Keratinocyte (primary cell): Measurements from ENCODE around the gene ATP9B.

ENCODE experiments used
- EZH2 ChIP-seq: IDR thresholded peaks from one replicate; pipeline ENCODE4 v1.6.1; 2012; ENCODE audit warnings: inconsistent platforms, mild to moderate bottlenecking, low read length, moderate library complexity
- TF ChIP-seq, protein P1 (sequence below), 3 experiments: IDR thresholded peaks in 1 of 3; conservative IDR thresholded peaks in 1 of 3; optimal IDR thresholded peaks in 1 of 3; 2 replicates in 2 of 3; 3 replicates in 1 of 3; pipeline versions ENCODE3 to v1.5.1; 2011; ENCODE audit warnings: low read length in 3 of 3, mild to moderate bottlenecking in 3 of 3, moderate library complexity in 2 of 3, control low read depth in 1 of 3, inconsistent platforms in 1 of 3; ENCODE audit not compliant: insufficient read depth in 2 of 3; ENCODE audit errors: extremely low read depth in 1 of 3

DNA sequence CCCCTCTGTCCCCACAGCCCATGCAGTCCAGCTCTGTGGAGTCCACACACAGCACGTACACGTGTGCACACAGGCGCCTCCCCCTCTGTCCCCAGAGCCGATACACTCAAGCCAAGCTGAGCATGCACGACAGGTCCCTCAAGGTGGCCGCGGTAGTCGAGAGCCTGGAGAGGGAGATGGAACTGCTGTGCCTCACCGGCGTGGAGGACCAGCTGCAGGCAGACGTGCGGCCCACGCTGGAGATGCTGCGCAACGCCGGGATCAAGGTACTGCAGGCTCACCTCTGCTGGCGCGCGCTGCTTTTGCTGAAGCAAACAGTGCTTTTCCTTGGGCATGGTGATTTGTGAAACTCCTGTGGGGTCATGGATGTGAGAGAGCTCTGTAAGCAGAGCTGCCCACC, 268.0 kb downstream of the ATP9B start:
- TF ChIP-seq EZH2: no peak
- TF ChIP-seq, protein P1, sequence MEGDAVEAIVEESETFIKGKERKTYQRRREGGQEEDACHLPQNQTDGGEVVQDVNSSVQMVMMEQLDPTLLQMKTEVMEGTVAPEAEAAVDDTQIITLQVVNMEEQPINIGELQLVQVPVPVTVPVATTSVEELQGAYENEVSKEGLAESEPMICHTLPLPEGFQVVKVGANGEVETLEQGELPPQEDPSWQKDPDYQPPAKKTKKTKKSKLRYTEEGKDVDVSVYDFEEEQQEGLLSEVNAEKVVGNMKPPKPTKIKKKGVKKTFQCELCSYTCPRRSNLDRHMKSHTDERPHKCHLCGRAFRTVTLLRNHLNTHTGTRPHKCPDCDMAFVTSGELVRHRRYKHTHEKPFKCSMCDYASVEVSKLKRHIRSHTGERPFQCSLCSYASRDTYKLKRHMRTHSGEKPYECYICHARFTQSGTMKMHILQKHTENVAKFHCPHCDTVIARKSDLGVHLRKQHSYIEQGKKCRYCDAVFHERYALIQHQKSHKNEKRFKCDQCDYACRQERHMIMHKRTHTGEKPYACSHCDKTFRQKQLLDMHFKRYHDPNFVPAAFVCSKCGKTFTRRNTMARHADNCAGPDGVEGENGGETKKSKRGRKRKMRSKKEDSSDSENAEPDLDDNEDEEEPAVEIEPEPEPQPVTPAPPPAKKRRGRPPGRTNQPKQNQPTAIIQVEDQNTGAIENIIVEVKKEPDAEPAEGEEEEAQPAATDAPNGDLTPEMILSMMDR (optimal IDR thresholded peaks at IDR 0.05 in 1 of 3, IDR thresholded peaks at IDR 0.05 in 1 of 3, conservative IDR thresholded peaks at IDR 0.05 in 1 of 3; ENCODE audit: extremely low read depth in 1 of 3, insufficient read depth in 2 of 3, low read length in 3 of 3): no peak
